IPS-15b (cell line): ENCODE measurements around the gene GAS5.

Experiments
- H3K27me3 ChIP-seq: one replicate; pipeline ENCODE4 v1.6.1; 2013; ENCODE audit warnings: low read length; ENCODE audit not compliant: control insufficient read depth, insufficient read depth
- H3K36me3 ChIP-seq: one replicate; pipeline ENCODE4 v1.6.1; 2013; ENCODE audit warnings: low read length; ENCODE audit not compliant: control insufficient read depth, insufficient read depth
- H3K4me1 ChIP-seq: one replicate; pipeline ENCODE4 v1.6.1; 2013; ENCODE audit warnings: mild to moderate bottlenecking, low read length; ENCODE audit not compliant: control insufficient read depth, insufficient read depth
- H3K4me3 ChIP-seq: one replicate; pipeline ENCODE4 v1.5.1; 2013; ENCODE audit warnings: low read depth, low read length
- H3K9ac ChIP-seq: one replicate; pipeline ENCODE4 v1.6.1; 2013; ENCODE audit warnings: low read depth, mild to moderate bottlenecking, low read length
- H3K9me3 ChIP-seq: one replicate; pipeline ENCODE4 v1.6.1; 2013; ENCODE audit warnings: mild to moderate bottlenecking, low read length; ENCODE audit not compliant: control insufficient read depth, insufficient read depth

GAS5 gene

DNA sequence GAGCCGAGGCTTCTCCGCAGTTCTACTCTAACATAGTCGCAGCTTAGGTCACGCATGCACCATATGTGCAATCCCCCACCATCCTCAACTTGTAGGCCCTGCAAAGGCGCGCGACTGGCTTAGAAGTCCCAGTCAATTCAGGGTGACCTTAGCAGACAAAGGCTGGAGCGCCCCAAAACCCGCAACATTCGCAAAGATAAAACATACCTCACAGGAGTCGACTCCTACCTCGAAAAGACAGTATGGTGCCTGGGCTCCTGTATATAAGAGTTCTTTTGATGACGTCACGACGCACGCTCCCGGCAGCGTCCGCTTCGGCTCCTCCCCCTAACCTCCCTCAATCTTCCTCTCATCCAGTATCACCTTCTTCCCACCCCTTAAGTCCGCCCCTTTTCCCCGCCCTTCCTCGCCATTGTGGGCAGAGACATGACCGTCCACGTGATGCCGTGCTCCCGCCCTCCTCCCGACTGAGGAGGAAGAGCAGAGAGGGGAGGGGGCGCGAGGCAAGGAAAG, at the start of gene GAS5:
GAS5 (minus strand) TSS at position 237 of the 513 bp plus-strand sequence.
- Histone ChIP-seq H3K4me3 (peak within 1 kb of the TSS; percentile 99), H3K9ac (peak within 1 kb of the TSS; percentile 99), H3K4me1 (peaks cover 3% of the 10 kb centered on the region), H3K36me3 (peaks cover 49% of the 10 kb centered on the region), H3K9me3 (no peaks in the 10 kb centered on the region), H3K27me3 (no peaks in the 10 kb centered on the region)

DNA sequence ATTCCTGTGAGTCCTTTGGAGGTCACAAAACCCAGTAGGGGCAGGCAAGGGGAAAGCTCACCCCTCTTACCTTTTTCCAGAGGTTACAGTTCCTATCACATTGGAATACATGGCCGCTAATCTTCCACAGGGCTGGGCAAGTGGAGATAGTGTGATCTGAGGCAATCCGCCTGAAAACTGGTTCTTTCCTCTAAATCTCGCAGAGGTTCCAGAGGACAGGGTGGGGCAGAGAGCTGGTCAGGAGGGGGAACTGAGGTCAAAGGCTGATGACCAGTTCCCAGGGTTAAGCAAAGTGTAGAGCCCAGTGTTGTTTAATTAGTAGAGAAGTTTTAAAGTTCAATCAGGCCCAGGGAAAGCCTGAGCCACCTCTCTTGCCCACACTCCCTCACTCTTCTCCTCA, 49.4 kb upstream of the GAS5 start, which contains the start of gene SERPINC1:
SERPINC1 (minus strand) TSS at position 179 of the 400 bp plus-strand sequence; CDS start at position 111, 68 bp downstream.
- H3K9ac ChIP-seq, result no peak within 1 kb of the TSS
- H3K27me3 ChIP-seq, result no peaks in the 10 kb centered on the region
- H3K9me3 ChIP-seq, result no peaks in the 10 kb centered on the region
- no peaks in the 10 kb centered on the region for H3K4me1 ChIP-seq
- H3K36me3 ChIP-seq, result no peaks in the 10 kb centered on the region
- no peak within 1 kb of the TSS for H3K4me3 ChIP-seq

DNA sequence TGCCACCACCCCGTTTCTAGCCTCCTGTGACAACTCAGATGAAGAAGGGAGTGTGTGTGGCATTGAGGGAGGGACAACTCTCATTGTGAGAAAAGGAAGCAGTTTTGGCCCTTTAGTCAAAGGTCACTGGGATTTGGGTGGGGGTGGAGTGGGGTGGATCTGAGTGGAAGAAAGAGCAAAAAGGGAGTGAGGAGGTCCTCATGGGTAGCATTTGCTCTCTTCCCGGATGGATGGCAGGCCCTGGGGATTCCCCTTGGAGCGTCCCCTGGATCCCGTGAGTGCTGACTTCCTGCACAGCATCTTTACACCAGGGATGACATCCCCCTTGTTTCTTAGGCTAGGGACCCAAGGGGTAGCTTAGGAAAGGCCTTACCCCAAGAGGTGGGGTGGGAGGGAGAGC, 48.9 kb upstream of the GAS5 start:
- H3K27me3 ChIP-seq, result no peaks in the 10 kb centered on the region
- no peak overlapping the region for H3K9ac ChIP-seq
- no peaks in the 10 kb centered on the region for H3K4me1 ChIP-seq
- H3K9me3 ChIP-seq, result no peaks in the 10 kb centered on the region
- no peak overlapping the region for H3K4me3 ChIP-seq
- H3K36me3 ChIP-seq, result no peaks in the 10 kb centered on the region

- Histone ChIP-seq H3K9me3 (no peaks in the 10 kb centered on the region), H3K9ac (no peak overlapping the region), H3K36me3 (no peaks in the 10 kb centered on the region), H3K27me3 (no peaks in the 10 kb centered on the region), H3K4me1 (no peaks in the 10 kb centered on the region), H3K4me3 (no peak overlapping the region)
Measured at GRCh38 chr1:173915596-173915995, 47.8 kb upstream of the GAS5 start.

DNA sequence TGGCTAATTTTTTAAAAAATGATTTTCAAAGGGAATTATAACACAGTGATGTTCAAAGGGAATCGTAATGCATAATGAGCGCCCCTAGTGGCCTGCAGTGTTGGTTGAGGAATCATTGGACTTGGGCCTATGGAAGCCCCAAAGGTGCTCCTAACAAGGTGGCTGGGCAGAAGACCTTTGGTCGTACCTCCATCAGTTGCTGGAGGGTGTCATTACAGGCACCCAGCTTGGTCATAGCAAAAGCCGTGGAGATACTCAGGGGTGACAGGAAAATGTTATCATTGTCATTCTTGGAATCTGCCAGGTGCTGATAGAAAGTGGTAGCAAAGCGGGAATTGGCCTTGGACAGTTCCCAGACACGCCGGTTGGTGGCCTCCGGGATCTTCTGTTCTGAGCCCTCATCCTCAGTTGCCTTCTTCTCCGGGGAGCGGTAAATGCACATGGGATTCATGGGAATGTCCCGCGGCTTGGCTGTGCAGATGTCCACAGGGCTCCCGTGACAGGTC, 46.6 kb upstream of the GAS5 start:
- Histone ChIP-seq H3K9me3 (no peaks in the 10 kb centered on the region), H3K36me3 (no peaks in the 10 kb centered on the region), H3K9ac (no peak overlapping the region), H3K4me3 (no peak overlapping the region), H3K4me1 (no peaks in the 10 kb centered on the region), H3K27me3 (no peaks in the 10 kb centered on the region)

- Histone ChIP-seq H3K4me3 (no peak overlapping the region), H3K9ac (no peak overlapping the region), H3K36me3 (no peaks in the 10 kb centered on the region), H3K4me1 (no peaks in the 10 kb centered on the region), H3K9me3 (no peaks in the 10 kb centered on the region), H3K27me3 (no peaks in the 10 kb centered on the region)
Measured at GRCh38 chr1:173913111-173913510, 45.3 kb upstream of the GAS5 start.

DNA sequence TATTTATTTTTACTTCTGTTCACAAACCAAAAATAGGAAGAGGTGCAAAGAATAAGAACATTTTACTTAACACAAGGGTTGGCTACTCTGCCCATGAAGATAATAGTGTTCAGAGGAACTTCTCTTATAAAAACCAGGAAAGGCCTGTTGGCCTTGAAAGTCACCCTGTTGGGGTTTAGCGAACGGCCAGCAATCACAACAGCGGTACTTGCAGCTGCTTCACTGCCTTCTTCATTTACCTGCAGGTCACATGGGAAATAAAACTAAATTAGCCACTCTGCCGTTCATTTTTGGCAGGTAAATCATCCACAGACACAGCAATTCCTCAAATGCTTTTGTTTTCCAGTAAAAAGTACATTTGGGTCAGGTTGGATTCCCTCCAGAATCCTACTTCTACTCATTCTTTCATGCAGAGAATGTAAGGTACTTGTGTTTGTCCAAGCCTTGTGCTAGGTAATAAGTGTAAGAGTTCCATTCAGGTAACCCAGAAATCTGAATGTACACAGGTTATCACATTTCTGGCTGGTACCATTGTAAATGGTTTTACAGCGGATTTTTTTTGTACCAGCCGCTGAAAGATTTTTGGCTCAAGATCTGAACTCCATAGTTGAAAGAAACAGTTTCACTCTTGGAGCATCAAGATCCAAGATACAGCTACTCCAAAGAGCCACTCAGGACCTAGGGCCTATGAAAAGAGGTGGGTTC, 36.2 kb upstream of the GAS5 start:
- Histone ChIP-seq H3K9me3 (no peaks in the 10 kb centered on the region), H3K36me3 (no peaks in the 10 kb centered on the region), H3K4me3 (no peak overlapping the region), H3K4me1 (peaks cover 28% of the 10 kb centered on the region), H3K9ac (no peak overlapping the region), H3K27me3 (no peaks in the 10 kb centered on the region)

DNA sequence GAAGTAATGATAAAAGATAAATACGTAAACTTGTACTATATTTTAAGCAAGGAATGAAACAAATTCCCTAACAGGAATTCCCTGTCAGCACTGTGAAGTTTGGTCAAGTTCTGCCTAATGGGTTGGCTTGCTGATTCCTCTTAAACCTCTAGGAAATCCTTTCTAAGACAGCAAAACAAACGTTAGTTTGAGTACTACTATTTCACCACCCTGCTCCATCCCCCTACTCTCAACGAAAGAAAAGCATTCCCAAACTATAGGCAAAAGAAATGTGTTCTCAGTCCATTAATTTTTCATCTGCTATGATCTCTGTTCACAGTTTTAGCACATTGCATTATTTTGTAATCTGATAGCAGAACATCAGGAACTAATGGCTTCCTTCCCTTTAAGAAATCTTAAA, 33.2 kb upstream of the GAS5 start:
- Histone ChIP-seq H3K36me3 (no peaks in the 10 kb centered on the region), H3K9ac (no peak overlapping the region), H3K9me3 (no peaks in the 10 kb centered on the region), H3K4me3 (no peak overlapping the region), H3K4me1 (peaks cover 28% of the 10 kb centered on the region), H3K27me3 (no peaks in the 10 kb centered on the region)

- Histone ChIP-seq H3K4me3 (no peak overlapping the region), H3K36me3 (no peaks in the 10 kb centered on the region), H3K27me3 (no peaks in the 10 kb centered on the region), H3K9me3 (no peaks in the 10 kb centered on the region), H3K9ac (no peak overlapping the region), H3K4me1 (peaks cover 28% of the 10 kb centered on the region)
Measured at GRCh38 chr1:173900427-173900826, 32.6 kb upstream of the GAS5 start.

- Histone ChIP-seq H3K4me1 (peaks cover 9% of the 10 kb centered on the region), H3K36me3 (no peaks in the 10 kb centered on the region), H3K27me3 (no peaks in the 10 kb centered on the region), H3K9me3 (no peaks in the 10 kb centered on the region), H3K9ac (no peak overlapping the region), H3K4me3 (no peak overlapping the region)
Measured at GRCh38 chr1:173894189-173894588, 26.4 kb upstream of the GAS5 start.

DNA sequence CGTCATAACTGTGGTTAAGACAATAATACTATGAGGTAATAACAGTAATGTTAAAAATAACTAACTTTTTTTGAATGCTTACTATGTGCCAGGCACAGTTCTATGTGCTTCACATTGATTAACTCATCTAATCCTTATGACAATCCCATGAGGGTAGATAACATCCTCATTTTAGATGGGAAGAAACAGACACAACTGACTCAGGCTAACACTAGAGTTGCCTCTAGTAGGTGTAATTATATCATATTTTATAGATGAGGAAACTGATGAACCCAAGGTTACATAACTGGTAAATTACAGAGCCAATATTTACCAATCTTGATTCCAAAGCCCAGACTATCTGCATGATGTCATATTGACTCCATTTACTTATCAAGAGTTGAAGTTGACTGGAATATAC, 25.8 kb upstream of the GAS5 start:
- Histone ChIP-seq H3K4me1 (peaks cover 13% of the 10 kb centered on the region), H3K4me3 (no peak overlapping the region), H3K9ac (no peak overlapping the region), H3K36me3 (no peaks in the 10 kb centered on the region), H3K9me3 (no peaks in the 10 kb centered on the region), H3K27me3 (no peaks in the 10 kb centered on the region)

DNA sequence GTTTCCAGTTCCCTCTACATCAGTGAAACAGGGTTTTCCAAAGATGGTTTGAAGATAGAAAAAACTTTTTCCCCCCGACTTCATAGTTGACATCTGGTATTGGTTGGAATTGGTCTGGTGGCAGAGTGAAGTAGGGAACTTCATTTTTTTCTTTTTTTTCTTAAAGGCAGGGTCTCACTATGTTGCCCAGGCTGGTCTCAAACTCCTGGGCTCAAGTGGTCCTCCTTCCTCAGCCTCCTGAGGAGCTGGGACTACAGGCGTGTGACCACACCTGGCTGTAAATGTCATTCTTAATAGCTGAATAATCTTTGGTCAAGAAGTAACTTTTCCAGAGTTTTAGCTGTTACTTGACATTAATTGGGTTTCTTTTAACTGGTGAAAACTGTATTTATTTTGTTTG, 22.1 kb upstream of the GAS5 start:
- Histone ChIP-seq H3K4me1 (peaks cover 20% of the 10 kb centered on the region), H3K9me3 (no peaks in the 10 kb centered on the region), H3K36me3 (peaks cover 4% of the 10 kb centered on the region), H3K4me3 (no peak overlapping the region), H3K27me3 (no peaks in the 10 kb centered on the region), H3K9ac (no peak overlapping the region)
